Ovary (tissue), 9 donors: Measurements from ENCODE around the gene PTPN14. TPM values are rescaled to one million over a fixed set of nuclear protein-coding genes. Genes with fewer than 3 reads are reported as not detected.
A peak's percentile ranks its signal among the peaks of the same experiment; 100 is the strongest.

Source experiments
- DNase-seq, 5 donors: peaks; one replicate each; pipeline ENCODE4 v3.0.0-alpha.2; 2019 to 2020
- H3K27ac ChIP-seq, 2 donors: fragments of 200-600 bp; one replicate each; pipeline versions ENCODE4 v1.5.1 to v1.8.0; 2019 to 2022
- H3K27me3 ChIP-seq: fragments of 200-600 bp; one replicate; pipeline ENCODE4 v1.8.0; 2022
- H3K36me3 ChIP-seq: fragments of 200-600 bp; sonication (generic); one replicate; pipeline ENCODE4 v1.5.1; 2019
- H3K4me1 ChIP-seq: one replicate; pipeline ENCODE4 v1.8.1; 2013; ENCODE audit warnings: mild to moderate bottlenecking, moderate library complexity; ENCODE audit not compliant: insufficient read depth
- H3K4me3 ChIP-seq: fragments of 200-600 bp; sonication (generic); one replicate; pipeline ENCODE4 v1.5.1; 2017
- H3K9me3 ChIP-seq, 2 donors: fragments of 200-600 bp in 1 of 2; sonication (generic) in 1 of 2; one replicate each; pipeline versions ENCODE4 v1.5.1 to v1.8.1; 2013 to 2019; ENCODE audit warnings: mild to moderate bottlenecking in 1 of 2, moderate library complexity in 1 of 2
- CTCF ChIP-seq, 3 donors: fragments of 450-650 bp in 2 of 3; fragments of 200-600 bp in 1 of 3; IDR thresholded peaks; one replicate each; pipeline versions ENCODE4 v1.5.1 to v1.8.0; 2016 to 2022; ENCODE audit warnings: antibody characterized with exemption in 3 of 3, mild to moderate bottlenecking in 1 of 3
- EP300 ChIP-seq: sonication (generic); formaldehyde crosslinking; IDR thresholded peaks from one replicate; pipeline ENCODE4 v1.6.1; 2017; ENCODE audit warnings: antibody characterized with exemption
- POLR2A ChIP-seq: fragments of 450-650 bp; IDR thresholded peaks from one replicate; pipeline ENCODE4 v1.6.1; 2017; ENCODE audit warnings: antibody characterized with exemption, mild to moderate bottlenecking, moderate library complexity
- WGBS, 3 donors: extraction: QIAGEN DNeasy Blood & Tissue Kit in 1 of 3; methylation state at CpG; one replicate each; pipeline versions ENCODE4 v1.1.5 to v1.1.7; 2013 to 2017; 5-methylcytosine and 5-hydroxymethylcytosine counted together
- intact Hi-C, 4 donors: fragments of 100-400 bp; cut with DNase I; formaldehyde crosslinking; loops; one replicate each; pipeline versions ENCODE4 v1.11.0 to v1.15.1; 2022 to 2023
- polyA plus RNA-seq, 2 donors: library from polyadenylated mRNA; stranded (reverse); fragments of 200-250 nt in 1 of 2; fragments of 350-450 nt in 1 of 2; fragmentation: Illumina TruSeq in 1 of 2; extraction: RNeasy Lipid Tissue Mini Kit (QIAGEN cat#74804) in 1 of 2; gene quantifications; one replicate each; pipeline ENCODE4 v1.2.3, GENCODE V29; 2013 to 2014
- total RNA-seq, 7 donors: library from RNA; depleted of rRNA in 2 of 7; stranded (reverse); fragments of >200 nt in 2 of 7; fragmentation: NEBNext Ultra II Directional in 3 of 7; extraction: Animal tissue kit (Norgen Biotek cat#: 25700) in 3 of 7; gene quantifications; one replicate each; pipeline versions ENCODE4 v1.1.0 to v1.2.4, GENCODE V29; 2016 to 2023
- donor health status: DM: no; HTN: no; CAD: no; lungs with moderate emphysema.
- donor health status: DM: no; HTN: no; CAD: no.
- donor health status: Bipolar disorder and iron deficiency.
- donor health status: DM: yes; HTN: yes; CAD: no.
- donor health status: DM: no; HTN: no; CAD: no.
- donor health status: DM: yes; HTN: yes; CAD: no.

The PTPN14 gene
- total and polyA plus RNA-seq, 9 donors = 7.6 to 68.9 (median 41.1) TPM

DNA sequence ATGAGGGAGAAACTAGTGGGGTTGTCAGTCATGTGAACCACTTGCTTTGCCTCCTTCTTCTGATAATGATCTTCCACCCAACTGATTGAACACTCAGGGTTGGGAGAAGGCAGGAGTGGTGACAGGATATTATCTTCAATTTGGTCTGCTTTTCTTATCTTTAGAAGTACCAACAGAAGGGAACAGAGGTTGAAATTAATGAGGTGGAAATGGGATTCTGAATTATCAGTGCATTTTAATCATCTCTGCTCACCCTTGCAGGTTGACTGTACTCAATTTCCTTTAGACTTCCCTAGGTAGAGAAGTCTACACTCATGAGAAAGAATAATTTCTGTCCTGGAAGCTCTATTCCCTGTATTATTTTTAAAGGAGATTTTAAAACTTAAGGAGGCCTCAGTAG, 19.9 kb upstream of the PTPN14 start:
- no peak for DNase-seq
- no peak overlapping the region for H3K4me3 ChIP-seq
- no peak for TF ChIP-seq EP300
- H3K9me3 ChIP-seq = no peaks in the 10 kb centered on the region
- H3K36me3 ChIP-seq = no peaks in the 10 kb centered on the region
- peaks cover 7% of the 10 kb centered on the region for H3K4me1 ChIP-seq
- intact Hi-C loops = loop anchor here in 1 of 4 donors (5.0 kb wide), 1 partner anchor 229 kb away; no protein-coding TSS in a partner anchor
- no peaks in the 10 kb centered on the region for H3K27me3 ChIP-seq
- H3K27ac ChIP-seq = peak overlapping the region in 1 of 2 donors; percentile 46

DNA sequence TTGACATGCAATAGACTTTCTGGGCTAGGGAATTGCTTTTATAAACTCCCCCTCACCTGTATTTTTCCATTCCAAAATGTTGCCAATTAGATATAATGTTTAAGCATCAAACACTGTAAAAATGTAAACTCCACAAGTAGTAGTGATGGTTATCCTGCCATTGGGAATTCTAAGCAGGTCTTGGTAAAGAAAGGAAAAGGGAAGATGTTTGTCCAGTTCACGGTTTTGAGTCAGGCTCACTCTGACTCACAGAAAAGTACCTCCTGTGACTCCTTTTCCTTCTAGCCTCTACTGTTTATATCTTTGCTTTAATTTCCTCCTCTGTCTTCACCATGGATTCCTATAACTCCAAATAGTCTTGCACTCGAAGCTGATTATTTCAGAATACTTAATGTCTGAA, 19.0 kb upstream of the PTPN14 start:
- DNase-seq = no peak

DNA sequence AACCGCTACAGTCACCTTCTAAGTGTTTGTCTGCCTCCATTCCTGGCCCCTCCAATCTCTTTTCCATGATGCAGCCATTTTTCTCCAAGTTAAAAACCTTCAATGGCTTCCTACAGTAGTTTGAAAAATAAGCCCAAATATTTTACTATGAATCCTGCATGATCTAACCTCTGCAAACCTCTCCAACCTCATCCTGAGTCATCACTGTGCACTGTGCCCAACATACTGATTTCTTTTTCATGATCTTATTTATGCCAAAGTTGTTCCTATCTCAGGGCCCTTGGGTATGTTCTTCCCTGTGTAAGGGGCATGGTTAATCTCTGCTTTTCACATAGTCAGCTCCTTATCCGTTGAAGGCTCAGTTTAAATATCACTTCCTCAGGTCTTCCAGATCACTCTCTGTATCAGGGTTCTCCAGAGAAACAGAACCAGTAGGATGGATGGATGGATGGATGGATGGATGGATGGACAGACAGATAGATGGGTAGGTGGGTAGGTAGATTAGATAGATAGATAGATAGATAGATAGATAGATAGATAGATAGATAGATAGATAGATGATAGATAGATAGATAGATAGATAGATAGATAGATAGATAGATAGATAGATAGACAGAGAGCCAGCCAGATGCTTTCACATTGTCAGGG, 18.1 kb upstream of the PTPN14 start:
- 86 to 89% (median 87%) methylated on average over 2 of the region's 2 CpGs for WGBS, 3 donors
- no peak for TF ChIP-seq CTCF (IDR thresholded peaks at IDR 0.05)
- no peak for TF ChIP-seq POLR2A
- TF ChIP-seq EP300 = no peak

More for the DNA sequence above, 19.0 kb upstream of the PTPN14 start:
- intact Hi-C loops = loop anchor here in 1 of 4 donors (5.0 kb wide), 1 partner anchor 228 kb away; no protein-coding TSS in a partner anchor
- H3K27me3 ChIP-seq = no peaks in the 10 kb centered on the region
- H3K9me3 ChIP-seq = no peaks in the 10 kb centered on the region
- TF ChIP-seq CTCF (IDR thresholded peaks at IDR 0.05) = no peak
- TF ChIP-seq POLR2A = no peak
- no peak for TF ChIP-seq EP300
- H3K4me1 ChIP-seq = peaks cover 7% of the 10 kb centered on the region
- H3K27ac ChIP-seq = no peak overlapping the region
- H3K4me3 ChIP-seq = no peak overlapping the region
- no peaks in the 10 kb centered on the region for H3K36me3 ChIP-seq
- 53 to 71% (median 54%) methylated on average over 2 of the region's 2 CpGs for WGBS, 3 donors

GRCh38 chr1:214568328-214568727, 16.9 kb upstream of the PTPN14 start:
- Histone ChIP-seq H3K27ac (no peak overlapping the region), H3K4me1 (peaks cover 7% of the 10 kb centered on the region), H3K27me3 (no peaks in the 10 kb centered on the region), H3K4me3 (no peak overlapping the region), H3K36me3 (no peaks in the 10 kb centered on the region), H3K9me3 (no peaks in the 10 kb centered on the region)
- no peak for DNase-seq
- TF ChIP-seq CTCF (IDR thresholded peaks at IDR 0.05) (no peak), EP300 (no peak), POLR2A (no peak)
- intact Hi-C loops = no loop called here
- 40 to 50% (median 48%) methylated on average over 4 of the region's 4 CpGs for WGBS, 3 donors

More for the DNA sequence above, 18.1 kb upstream of the PTPN14 start:
- H3K27ac ChIP-seq = no peak overlapping the region
- intact Hi-C loops = loop anchor here in 1 of 4 donors (5.0 kb wide), 1 partner anchor 227 kb away; no protein-coding TSS in a partner anchor
- H3K36me3 ChIP-seq = no peaks in the 10 kb centered on the region
- no peaks in the 10 kb centered on the region for H3K27me3 ChIP-seq
- DNase-seq = no peak
- H3K4me3 ChIP-seq = no peak overlapping the region
- peaks cover 7% of the 10 kb centered on the region for H3K4me1 ChIP-seq
- no peaks in the 10 kb centered on the region for H3K9me3 ChIP-seq

- intact Hi-C loops = no loop called here
- TF ChIP-seq POLR2A = no peak
- 94 to 96% (median 95%) methylated on average over 2 of the region's 2 CpGs for WGBS, 3 donors
- Histone ChIP-seq H3K4me1 (peaks cover 7% of the 10 kb centered on the region), H3K27ac (no peak overlapping the region), H3K36me3 (no peaks in the 10 kb centered on the region), H3K4me3 (no peak overlapping the region), H3K27me3 (no peaks in the 10 kb centered on the region), H3K9me3 (no peaks in the 10 kb centered on the region)
- no peak for DNase-seq
Observed at GRCh38 chr1:214567481-214567980, 16.1 kb upstream of the PTPN14 start.
